GM12892 (cell line): Measurements from ENCODE around the gene CXCL8.

ENCODE experiments used
- POLR2A ChIP-seq: IDR thresholded peaks from 2 replicates; pipeline ENCODE4 v1.6.1; 2011; ENCODE audit warnings: low read depth, low read length, control low read depth
- POLR2AphosphoS5 ChIP-seq: IDR thresholded peaks from 2 replicates; pipeline ENCODE4 v1.6.1; 2011; ENCODE audit warnings: low read depth, low read length, control low read depth
- TAF1 ChIP-seq: IDR thresholded peaks from 2 replicates; pipeline ENCODE4 v1.6.1; 2011; ENCODE audit warnings: low read depth, mild to moderate bottlenecking, control low read depth, low read length, borderline replicate concordance

DNA sequence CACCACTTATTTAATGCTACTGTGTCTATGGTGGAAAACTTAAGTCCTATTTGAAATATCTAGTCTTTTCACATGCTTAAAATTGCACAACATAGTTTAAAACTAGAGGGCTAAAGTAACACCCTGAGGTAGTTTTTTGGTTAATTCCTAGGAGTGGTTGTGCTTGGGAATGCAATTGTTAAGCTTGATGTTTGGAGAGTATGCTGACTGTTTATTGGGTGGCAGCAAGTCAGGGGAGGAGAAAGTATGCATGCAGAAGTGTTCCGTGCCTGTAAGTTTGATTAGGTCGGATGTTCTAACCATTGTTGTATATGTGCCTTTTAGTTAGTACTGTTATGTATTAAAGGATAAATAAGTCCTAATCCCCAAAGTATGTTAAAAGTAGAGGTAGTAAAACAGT is 40.5 kb downstream of the CXCL8 start:
- TF ChIP-seq POLR2A (no peak), POLR2AphosphoS5 (no peak), TAF1 (no peak)
